ACC112 (cell line): ENCODE data around the gene MYO5B.

ENCODE experiments used
- H2AFZ ChIP-seq: fragments of 200-600 bp; sonication (generic); one replicate; pipeline ENCODE4 v1.6.0; 2017; ENCODE audit warnings: antibody characterized with exemption, low read length; ENCODE audit not compliant: unreplicated experiment
- H3K27ac ChIP-seq: fragments of 200-600 bp; sonication (generic); 2 replicates; pipeline ENCODE4 v1.5.1; 2014; ENCODE audit warnings: low read depth, mild to moderate bottlenecking, antibody characterized with exemption, low read length, moderate library complexity
- H3K27me3 ChIP-seq: fragments of 200-600 bp; sonication (generic); 2 replicates; pipeline ENCODE4 v1.6.1; 2014; ENCODE audit warnings: mild to moderate bottlenecking, antibody characterized with exemption, low read length, moderate library complexity, mixed read lengths; ENCODE audit not compliant: insufficient read depth
- H3K36me3 ChIP-seq: fragments of 200-600 bp; sonication (generic); 2 replicates; pipeline ENCODE4 v1.6.1; 2016; ENCODE audit warnings: mild to moderate bottlenecking, antibody characterized with exemption, low read length, moderate library complexity, mixed read lengths; ENCODE audit not compliant: insufficient read depth
- H3K4me1 ChIP-seq: fragments of 200-600 bp; sonication (generic); one replicate; pipeline ENCODE4 v1.6.1; 2016; ENCODE audit warnings: low read length, mixed read lengths; ENCODE audit not compliant: insufficient read depth, unreplicated experiment, control insufficient read depth
- H3K4me3 ChIP-seq: fragments of 200-600 bp; sonication (generic); 2 replicates; pipeline ENCODE4 v1.5.1; 2014; ENCODE audit warnings: mild to moderate bottlenecking, low read depth, low read length
- H3K79me2 ChIP-seq: fragments of 200-600 bp; sonication (generic); one replicate; pipeline ENCODE4 v1.6.0; 2016; ENCODE audit warnings: low read length; ENCODE audit not compliant: control insufficient read depth, unreplicated experiment, insufficient read depth

MYO5B gene

GRCh38 chr18:50128506-50129271 is 66.3 kb downstream of the MYO5B start:
- no peaks in the 10 kb centered on the region for H3K79me2 ChIP-seq
- H3K4me3 ChIP-seq = no peak overlapping the region
- no peak overlapping the region for H3K27ac ChIP-seq
- no peaks in the 10 kb centered on the region for H3K36me3 ChIP-seq
- no peaks in the 10 kb centered on the region for H3K27me3 ChIP-seq
- H2AFZ ChIP-seq = no peak overlapping the region
- no peaks in the 10 kb centered on the region for H3K4me1 ChIP-seq

- no peaks in the 10 kb centered on the region for H3K36me3 ChIP-seq
- no peaks in the 10 kb centered on the region for H3K27me3 ChIP-seq
- H3K79me2 ChIP-seq = no peaks in the 10 kb centered on the region
- no peak overlapping the region for H3K27ac ChIP-seq
- no peaks in the 10 kb centered on the region for H3K4me1 ChIP-seq
- no peak overlapping the region for H2AFZ ChIP-seq
- no peak overlapping the region for H3K4me3 ChIP-seq
Measured at GRCh38 chr18:50127516-50128210, 67.3 kb downstream of the MYO5B start.

- Histone ChIP-seq H3K4me3 (no peak overlapping the region), H3K36me3 (no peaks in the 10 kb centered on the region), H2AFZ (no peak overlapping the region), H3K4me1 (no peaks in the 10 kb centered on the region), H3K79me2 (no peaks in the 10 kb centered on the region), H3K27me3 (no peaks in the 10 kb centered on the region), H3K27ac (no peak overlapping the region)
Measured at GRCh38 chr18:50126471-50126870, 68.5 kb downstream of the MYO5B start.

- Histone ChIP-seq H3K79me2 (no peaks in the 10 kb centered on the region), H3K4me1 (no peaks in the 10 kb centered on the region), H3K36me3 (no peaks in the 10 kb centered on the region), H2AFZ (no peak overlapping the region), H3K4me3 (no peak overlapping the region), H3K27ac (no peak overlapping the region), H3K27me3 (no peaks in the 10 kb centered on the region)
Measured at GRCh38 chr18:50125456-50125855, 69.5 kb downstream of the MYO5B start.

GRCh38 chr18:50119296-50119695 is 75.7 kb downstream of the MYO5B start:
- Histone ChIP-seq H3K27ac (no peak overlapping the region), H3K4me3 (no peak overlapping the region), H2AFZ (no peak overlapping the region), H3K79me2 (no peaks in the 10 kb centered on the region), H3K4me1 (no peaks in the 10 kb centered on the region), H3K27me3 (no peaks in the 10 kb centered on the region), H3K36me3 (no peaks in the 10 kb centered on the region)

- H3K4me1 ChIP-seq = no peaks in the 10 kb centered on the region
- H3K27ac ChIP-seq = no peak overlapping the region
- H3K27me3 ChIP-seq = no peaks in the 10 kb centered on the region
- no peaks in the 10 kb centered on the region for H3K36me3 ChIP-seq
- no peaks in the 10 kb centered on the region for H3K79me2 ChIP-seq
- H2AFZ ChIP-seq = no peak overlapping the region
- H3K4me3 ChIP-seq = no peak overlapping the region
Measured at GRCh38 chr18:50117863-50118262, 77.1 kb downstream of the MYO5B start.

GRCh38 chr18:50115095-50115494 is 79.9 kb downstream of the MYO5B start:
- Histone ChIP-seq H3K27me3 (peaks cover 6% of the 10 kb centered on the region; the same call in 1 of the 2 replicates), H3K36me3 (no peaks in the 10 kb centered on the region), H3K27ac (no peak overlapping the region), H3K79me2 (no peaks in the 10 kb centered on the region), H3K4me1 (no peaks in the 10 kb centered on the region), H3K4me3 (no peak overlapping the region), H2AFZ (no peak overlapping the region)

- Histone ChIP-seq H3K4me3 (no peak overlapping the region), H3K36me3 (no peaks in the 10 kb centered on the region), H2AFZ (no peak overlapping the region), H3K27me3 (peaks cover 6% of the 10 kb centered on the region; the same call in 1 of the 2 replicates), H3K27ac (no peak overlapping the region), H3K4me1 (no peaks in the 10 kb centered on the region), H3K79me2 (no peaks in the 10 kb centered on the region)
Measured at GRCh38 chr18:50114448-50114847, 80.5 kb downstream of the MYO5B start.

- H3K79me2 ChIP-seq = no peaks in the 10 kb centered on the region
- H3K4me3 ChIP-seq = no peak overlapping the region
- no peaks in the 10 kb centered on the region for H3K4me1 ChIP-seq
- no peak overlapping the region for H2AFZ ChIP-seq
- peaks cover 6% of the 10 kb centered on the region; the same call in 1 of the 2 replicates for H3K27me3 ChIP-seq
- no peaks in the 10 kb centered on the region for H3K36me3 ChIP-seq
- H3K27ac ChIP-seq = no peak overlapping the region
Measured at GRCh38 chr18:50113726-50114125, 81.2 kb downstream of the MYO5B start.

- H3K27ac ChIP-seq = no peak overlapping the region
- H3K79me2 ChIP-seq = no peaks in the 10 kb centered on the region
- H2AFZ ChIP-seq = no peak overlapping the region
- peaks cover 6% of the 10 kb centered on the region; the same call in 1 of the 2 replicates for H3K27me3 ChIP-seq
- no peak overlapping the region for H3K4me3 ChIP-seq
- no peaks in the 10 kb centered on the region for H3K4me1 ChIP-seq
- H3K36me3 ChIP-seq = no peaks in the 10 kb centered on the region
Measured at GRCh38 chr18:50111398-50111797, 83.5 kb downstream of the MYO5B start.

- no peaks in the 10 kb centered on the region for H3K79me2 ChIP-seq
- no peak overlapping the region for H2AFZ ChIP-seq
- H3K27me3 ChIP-seq = peaks cover 6% of the 10 kb centered on the region; the same call in 1 of the 2 replicates
- H3K4me3 ChIP-seq = no peak overlapping the region
- H3K4me1 ChIP-seq = no peaks in the 10 kb centered on the region
- H3K27ac ChIP-seq = no peak overlapping the region
- no peaks in the 10 kb centered on the region for H3K36me3 ChIP-seq
Measured at GRCh38 chr18:50107468-50107977, 87.4 kb downstream of the MYO5B start.
